ENCODE measurements around the gene ENAH. TPM values are rescaled to one million over a fixed set of nuclear protein-coding genes. Genes with fewer than 3 reads are reported as not detected.
A peak's percentile ranks its signal among the peaks of the same experiment; 100 is the strongest.

The ENAH gene
- polyA plus RNA-seq, 3 donors from 2014 or later, result 0.24 TPM; not detected in 2

- Mint-ChIP-seq H3K4me3 (peak overlapping the region; percentile 36 to 76 (median 56)), H3K36me3 (no peaks in the 10 kb centered on the region), H3K27ac (peak overlapping the region; percentile 89 to 94 (median 92)), H3K27me3 (ENCODE audit: low read depth in 3 of 3) (peaks cover 2 to 9% (median 5%) of the 10 kb centered on the region in 3 donors), H3K9me3 (no peaks in the 10 kb centered on the region), H3K4me1 (peaks cover 78 to 93% of the 10 kb centered on the region in 2 donors)
- DNase-seq, result no peak
Observed at GRCh38 chr1:225461533-225462428, 191.1 kb downstream of the ENAH start.

GRCh38 chr1:225460737-225461532, 192.0 kb downstream of the ENAH start:
- Mint-ChIP-seq H3K36me3 (no peaks in the 10 kb centered on the region), H3K4me3 (peak overlapping the region; percentile 49 to 76 (median 59)), H3K4me1 (peaks cover 73 to 93% of the 10 kb centered on the region in 2 donors), H3K9me3 (no peaks in the 10 kb centered on the region), H3K27me3 (ENCODE audit: low read depth in 3 of 3) (peaks cover 2 to 5% (median 4%) of the 10 kb centered on the region in 3 donors), H3K27ac (peak overlapping the region; percentile 82 to 94 (median 92))
- peak; percentile 88 to 90 (median 89) for DNase-seq

GRCh38 chr1:225460021-225460736, 192.7 kb downstream of the ENAH start:
- peak in 2 of 3 donors; percentile 61 to 64 for DNase-seq
- H3K27ac Mint-ChIP-seq, result peak overlapping the region; percentile 82 to 94 (median 92)
- no peaks in the 10 kb centered on the region for H3K36me3 Mint-ChIP-seq
- peaks cover 0 to 4% (median 3%) of the 10 kb centered on the region in 3 donors for H3K27me3 Mint-ChIP-seq (ENCODE audit: low read depth in 3 of 3)
- H3K9me3 Mint-ChIP-seq, result no peaks in the 10 kb centered on the region
- peaks cover 75 to 93% of the 10 kb centered on the region in 2 donors for H3K4me1 Mint-ChIP-seq
- peak overlapping the region; percentile 57 to 76 (median 64) for H3K4me3 Mint-ChIP-seq

DNA sequence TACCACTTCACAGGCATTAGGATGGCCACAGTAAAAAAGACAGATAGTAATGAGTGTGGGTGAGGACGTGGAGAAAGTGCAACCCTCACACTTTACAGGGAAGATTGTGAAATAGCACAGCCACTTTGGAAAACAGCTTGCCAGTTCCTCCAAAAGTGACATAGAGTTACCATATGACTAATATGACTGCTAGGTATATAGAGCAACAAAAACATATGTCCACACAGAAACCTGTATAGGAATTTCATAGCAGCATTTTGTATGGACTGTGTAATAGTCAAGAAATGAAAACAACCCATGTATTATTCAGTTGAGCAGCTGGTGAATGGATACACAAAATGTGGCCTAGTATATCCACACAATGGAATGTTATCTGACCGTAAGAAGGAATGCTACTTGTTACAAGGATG, 194.7 kb downstream of the ENAH start:
- no peaks in the 10 kb centered on the region for H3K9me3 Mint-ChIP-seq
- peak overlapping the region in 5 of 6 donors; percentile 76 to 94 (median 84) for H3K27ac Mint-ChIP-seq
- peaks cover 75 to 93% of the 10 kb centered on the region in 2 donors for H3K4me1 Mint-ChIP-seq
- no peaks in the 10 kb centered on the region for H3K36me3 Mint-ChIP-seq
- H3K27me3 Mint-ChIP-seq (ENCODE audit: low read depth in 3 of 3), result peaks cover 1 to 3% (median 3%) of the 10 kb centered on the region in 3 donors
- H3K4me3 Mint-ChIP-seq, result peak overlapping the region in 1 of 5 donors; percentile 7
- DNase-seq, result no peak

GRCh38 chr1:225454733-225455132, 198.2 kb downstream of the ENAH start:
- peaks cover 65 to 79% of the 10 kb centered on the region in 2 donors for H3K4me1 Mint-ChIP-seq
- H3K4me3 Mint-ChIP-seq, result peak overlapping the region; percentile 57 to 96 (median 81)
- H3K27me3 Mint-ChIP-seq (ENCODE audit: low read depth in 3 of 3), result peaks cover under 1 to 3% (median 2%) of the 10 kb centered on the region in 3 donors
- no peaks in the 10 kb centered on the region for H3K36me3 Mint-ChIP-seq
- DNase-seq, result peak; percentile 81 to 85 (median 83)
- peak overlapping the region; percentile 94 to 100 (median 99) for H3K27ac Mint-ChIP-seq
- no peaks in the 10 kb centered on the region for H3K9me3 Mint-ChIP-seq

DNA sequence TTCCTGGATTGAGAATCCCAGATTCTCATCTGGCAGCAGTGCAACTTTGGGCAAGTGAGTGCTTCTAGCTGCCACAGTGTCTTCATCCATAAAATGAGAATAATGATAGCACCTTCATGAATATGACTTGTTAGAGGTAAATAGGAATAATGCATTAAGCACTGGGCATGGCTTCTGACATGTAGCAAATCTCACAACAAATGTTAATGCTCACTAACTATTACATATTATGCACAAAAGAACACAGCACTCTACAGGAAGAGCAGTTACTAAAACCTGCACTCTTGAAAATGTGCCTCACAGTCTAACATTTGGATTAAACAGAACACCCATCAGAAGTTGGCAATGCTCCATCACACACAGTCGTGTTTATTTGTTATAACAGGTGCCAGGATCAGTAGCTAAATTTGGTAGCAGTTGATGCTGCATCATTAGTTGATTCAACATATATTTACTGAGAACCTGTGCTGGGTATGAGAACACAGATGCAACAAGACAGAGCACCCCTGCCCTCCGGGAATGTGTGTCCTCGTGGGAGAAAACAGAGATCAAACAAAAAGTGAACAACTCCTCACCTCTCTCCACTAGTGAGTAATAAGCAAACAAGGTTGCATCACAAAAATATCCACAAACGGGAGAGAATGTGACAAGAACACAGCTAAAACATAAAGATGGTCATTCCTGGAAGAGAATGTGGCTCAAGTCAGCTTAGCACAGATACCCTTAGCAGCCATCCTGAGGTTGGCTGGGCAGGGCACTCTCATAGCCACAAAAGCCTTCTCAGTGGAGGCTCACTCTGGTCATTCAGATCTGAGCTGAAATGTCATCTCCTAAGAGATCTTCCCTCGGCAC, 198.9 kb downstream of the ENAH start:
- DNase-seq, result no peak
- H3K9me3 Mint-ChIP-seq, result no peaks in the 10 kb centered on the region
- H3K27ac Mint-ChIP-seq, result peak overlapping the region; percentile 94 to 100 (median 99)

DNA sequence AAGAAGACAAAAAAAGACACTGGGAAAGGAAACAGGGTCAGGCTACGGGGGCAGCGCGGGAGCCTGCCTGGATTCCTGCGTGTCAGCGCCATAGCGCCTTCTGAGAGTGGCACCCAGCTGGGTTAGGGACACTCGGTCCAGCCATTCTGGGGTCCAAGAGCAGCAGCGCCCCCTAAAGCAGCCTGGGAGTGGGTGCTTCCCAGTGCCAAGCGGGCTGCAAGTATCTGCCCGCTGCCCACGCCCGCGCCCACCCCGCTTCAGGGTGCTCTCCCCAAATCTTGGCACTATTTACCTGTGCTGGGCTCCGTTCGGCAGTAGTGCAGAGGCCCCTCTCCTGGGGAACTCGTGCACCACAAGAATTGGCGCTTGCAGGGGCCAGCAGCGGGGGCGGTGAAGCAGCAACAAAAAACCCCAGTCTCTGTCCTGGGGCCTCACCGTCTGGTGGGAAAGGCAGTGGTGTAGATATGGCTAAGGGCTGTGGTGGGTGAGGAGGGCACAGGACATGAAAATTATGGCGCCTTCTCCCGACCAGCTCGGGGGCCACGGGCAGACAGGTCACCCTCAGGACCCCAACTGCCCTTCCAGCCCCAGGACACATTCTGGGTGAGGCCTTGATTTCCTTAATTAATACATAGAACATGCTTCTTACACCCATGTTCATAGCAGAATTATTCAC, 200.9 kb downstream of the ENAH start:
- Mint-ChIP-seq H3K27ac (peak overlapping the region in 3 of 6 donors; percentile 35 to 94 (median 68)), H3K27me3 (ENCODE audit: low read depth in 3 of 3) (peaks cover 2 to 4% (median 3%) of the 10 kb centered on the region in 3 donors), H3K4me3 (no peak overlapping the region), H3K9me3 (no peaks in the 10 kb centered on the region), H3K4me1 (peaks cover 68 to 71% of the 10 kb centered on the region in 2 donors), H3K36me3 (no peaks in the 10 kb centered on the region)
- no peak for DNase-seq

More for the DNA sequence above, 198.9 kb downstream of the ENAH start:
- H3K36me3 Mint-ChIP-seq, result no peaks in the 10 kb centered on the region
- peaks cover 2 to 3% (median 2%) of the 10 kb centered on the region in 3 donors for H3K27me3 Mint-ChIP-seq (ENCODE audit: low read depth in 3 of 3)
- peaks cover 64 to 75% of the 10 kb centered on the region in 2 donors for H3K4me1 Mint-ChIP-seq
- H3K4me3 Mint-ChIP-seq, result peak overlapping the region; percentile 57 to 96 (median 81)

GRCh38 chr1:225451340-225451739, 201.6 kb downstream of the ENAH start:
- no peak for DNase-seq
- H3K9me3 Mint-ChIP-seq, result no peaks in the 10 kb centered on the region
- H3K4me1 Mint-ChIP-seq, result peaks cover 65 to 75% of the 10 kb centered on the region in 2 donors
- H3K27me3 Mint-ChIP-seq (ENCODE audit: low read depth in 3 of 3), result peaks cover 2 to 4% (median 3%) of the 10 kb centered on the region in 3 donors
- peak overlapping the region in 1 of 5 donors; percentile 37 for H3K4me3 Mint-ChIP-seq
- peak overlapping the region in 5 of 6 donors; percentile 47 to 84 (median 83) for H3K27ac Mint-ChIP-seq
- H3K36me3 Mint-ChIP-seq, result no peaks in the 10 kb centered on the region

DNA sequence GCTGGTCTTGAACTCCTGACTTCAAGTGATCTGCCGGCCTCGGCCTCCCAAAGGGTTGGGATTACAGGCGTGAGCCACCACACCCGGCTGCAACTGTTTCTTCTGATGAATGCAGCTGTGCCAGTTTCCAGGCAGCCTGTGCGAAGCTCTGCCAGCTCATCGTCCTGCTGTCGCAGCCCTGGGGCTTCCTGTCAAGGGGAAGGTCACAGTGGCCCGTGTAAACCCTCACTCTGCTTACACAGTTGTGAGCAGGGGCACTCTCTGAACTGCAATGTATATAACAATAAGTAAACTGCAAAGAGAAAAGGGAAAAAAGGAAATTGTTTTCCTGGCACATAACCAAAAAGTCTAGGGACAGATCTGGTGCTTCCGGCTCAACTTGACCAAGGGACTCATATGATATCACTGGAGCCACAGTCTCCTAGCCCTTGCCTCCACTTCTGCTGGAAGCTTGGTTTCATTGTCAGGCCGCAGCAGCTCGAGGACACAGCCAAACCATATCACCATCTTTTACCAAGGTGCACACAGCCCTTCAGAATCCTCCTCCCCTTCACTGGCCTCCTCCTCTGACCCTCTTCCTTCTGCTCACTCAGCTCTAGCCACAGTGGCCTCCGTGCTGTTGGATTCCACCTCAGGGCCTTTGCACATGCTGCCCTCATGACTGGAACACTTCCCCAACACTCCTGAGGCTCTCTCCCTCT, 202.3 kb downstream of the ENAH start:
- Mint-ChIP-seq H3K9me3 (no peaks in the 10 kb centered on the region), H3K4me1 (peaks cover 65 to 76% of the 10 kb centered on the region in 2 donors), H3K27ac (peak overlapping the region; percentile 47 to 84 (median 72)), H3K36me3 (no peaks in the 10 kb centered on the region), H3K27me3 (ENCODE audit: low read depth in 3 of 3) (peaks cover 2 to 4% (median 3%) of the 10 kb centered on the region in 3 donors), H3K4me3 (peak overlapping the region in 3 of 5 donors; percentile 28 to 40 (median 37))
- DNase-seq, result no peak

DNA sequence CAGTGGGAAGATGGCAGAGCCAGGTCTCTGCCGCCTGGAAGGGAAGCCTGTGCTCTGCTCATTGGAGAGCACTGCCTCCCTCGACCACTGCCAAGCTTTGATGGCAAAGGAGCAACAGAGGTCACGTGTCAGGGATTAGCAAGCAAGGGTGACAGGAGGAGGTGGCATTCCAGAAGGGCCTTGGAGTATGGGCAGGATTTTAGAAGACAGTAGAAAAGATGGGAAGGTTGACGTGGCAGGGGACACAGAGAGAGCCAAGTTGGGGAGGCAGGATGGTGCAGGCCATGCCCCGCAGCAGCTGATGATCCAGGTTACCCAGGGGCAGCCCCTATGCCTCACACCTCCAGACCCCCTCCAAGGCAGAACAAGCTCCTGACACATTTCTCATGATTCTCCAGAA, 203.1 kb downstream of the ENAH start:
- H3K4me1 Mint-ChIP-seq, result peaks cover 65 to 76% of the 10 kb centered on the region in 2 donors

GRCh38 chr1:225449261-225449660, 203.7 kb downstream of the ENAH start:
- Mint-ChIP-seq H3K4me3 (no peak overlapping the region), H3K36me3 (no peaks in the 10 kb centered on the region), H3K4me1 (peaks cover 65 to 76% of the 10 kb centered on the region in 2 donors), H3K27me3 (ENCODE audit: low read depth in 3 of 3) (peaks cover 9 to 10% (median 10%) of the 10 kb centered on the region in 3 donors), H3K27ac (peak overlapping the region in 3 of 6 donors; percentile 56 to 83 (median 81)), H3K9me3 (no peaks in the 10 kb centered on the region)
- DNase-seq, result no peak

More for the DNA sequence above, 203.1 kb downstream of the ENAH start:
- Mint-ChIP-seq H3K27ac (peak overlapping the region in 5 of 6 donors; percentile 19 to 83 (median 56)), H3K9me3 (no peaks in the 10 kb centered on the region), H3K27me3 (ENCODE audit: low read depth in 3 of 3) (peaks cover 5 to 8% (median 7%) of the 10 kb centered on the region in 3 donors), H3K4me3 (peak overlapping the region in 4 of 5 donors; percentile 28 to 54 (median 48)), H3K36me3 (no peaks in the 10 kb centered on the region)
- DNase-seq, result no peak
